ENCODE results near the gene CNTN5. TPM values are rescaled to one million over a fixed set of nuclear protein-coding genes. Genes with fewer than 3 reads are reported as not detected.

Gene CNTN5
- total and polyA plus RNA-seq, 10 of the 15 experiments (the other 5 are each of a cell fraction or from before 2014, with no cell fraction given): 0.01 TPM; not detected in 9

GRCh38 chr11:99531468-99531867 lies 510.7 kb downstream of the CNTN5 start:
- ChIA-PET SMC1A (ENCODE audit: uncharacterized antibody, unreplicated experiment) (no interaction called here), RAD21 (ENCODE audit: unreplicated experiment) (no interaction called here), CTCF (no interaction called here), POLR2A (no interaction called here)
- intact Hi-C loops (cut with micrococcal nuclease; ENCODE audit: unreplicated experiment): loop anchor here (10.0 kb wide), 1 partner anchor 203 kb away; no protein-coding TSS in a partner anchor
- Histone ChIP-seq H3K27ac (ENCODE audit: control insufficient read depth, insufficient read depth) (no peak overlapping the region), H3K4me1 (ENCODE audit: control insufficient read depth, insufficient read depth, low read length) (no peaks in the 10 kb centered on the region), H3K4me2 (ENCODE audit: control insufficient read depth, insufficient read depth) (no peak overlapping the region), H3K36me3 (ENCODE audit: control insufficient read depth in 2 of 2, insufficient read depth in 2 of 2, low read length in 1 of 2) (no peaks in the 10 kb centered on the region), H3K27me3 (replicated peaks in 1 of 2; ENCODE audit: control insufficient read depth in 2 of 2, insufficient read depth in 2 of 2, low read length in 1 of 2) (no peaks in the 10 kb centered on the region), H4K20me1 (ENCODE audit: control insufficient read depth, insufficient read depth) (no peaks in the 10 kb centered on the region), H3K79me2 (ENCODE audit: control insufficient read depth, insufficient read depth, low read length) (no peaks in the 10 kb centered on the region), H3K4me3 (no peak overlapping the region), H2AFZ (ENCODE audit: control insufficient read depth, low read depth, low read length) (no peak overlapping the region), H3K9me3 (replicated peaks; ENCODE audit: control insufficient read depth, insufficient read depth, low read length) (no peaks in the 10 kb centered on the region), H3K9ac (ENCODE audit: control insufficient read depth, insufficient read depth, low read length) (no peak overlapping the region)
- DNase-seq (ENCODE audit: low read depth, low spot score) (no peak), FAIRE-seq (no peak), ATAC-seq (no peak)
- in situ Hi-C loops (cut with MboI): no loop called here
- no TSS peak for BruUV-seq (replicated peaks)
- WGBS (ENCODE audit: insufficient coverage, insufficient replicate concordance, low lambda C conversion rate, missing lambda C conversion rate): 29% methylated on average over 13 of the region's 13 CpGs
- TF ChIP-seq TCF7 (IDR thresholded peaks at IDR 0.05; ENCODE audit: borderline replicate concordance): no peak
- no peak for TF ChIP-seq ZBTB33 (IDR thresholded peaks at IDR 0.05)
- TF ChIP-seq BMI1 (IDR thresholded peaks at IDR 0.05; ENCODE audit: borderline replicate concordance): no peak
- TF ChIP-seq IKZF1 (conservative IDR thresholded peaks at IDR 0.05): no peak
- TF ChIP-seq ZNF622 (IDR thresholded peaks at IDR 0.05): no peak
- TF ChIP-seq ZNF207 (IDR thresholded peaks at IDR 0.05; ENCODE audit: borderline replicate concordance): no peak
- no peak for TF ChIP-seq RUNX3 (IDR thresholded peaks at IDR 0.05; ENCODE audit: low read length)
- TF ChIP-seq, protein P1, sequence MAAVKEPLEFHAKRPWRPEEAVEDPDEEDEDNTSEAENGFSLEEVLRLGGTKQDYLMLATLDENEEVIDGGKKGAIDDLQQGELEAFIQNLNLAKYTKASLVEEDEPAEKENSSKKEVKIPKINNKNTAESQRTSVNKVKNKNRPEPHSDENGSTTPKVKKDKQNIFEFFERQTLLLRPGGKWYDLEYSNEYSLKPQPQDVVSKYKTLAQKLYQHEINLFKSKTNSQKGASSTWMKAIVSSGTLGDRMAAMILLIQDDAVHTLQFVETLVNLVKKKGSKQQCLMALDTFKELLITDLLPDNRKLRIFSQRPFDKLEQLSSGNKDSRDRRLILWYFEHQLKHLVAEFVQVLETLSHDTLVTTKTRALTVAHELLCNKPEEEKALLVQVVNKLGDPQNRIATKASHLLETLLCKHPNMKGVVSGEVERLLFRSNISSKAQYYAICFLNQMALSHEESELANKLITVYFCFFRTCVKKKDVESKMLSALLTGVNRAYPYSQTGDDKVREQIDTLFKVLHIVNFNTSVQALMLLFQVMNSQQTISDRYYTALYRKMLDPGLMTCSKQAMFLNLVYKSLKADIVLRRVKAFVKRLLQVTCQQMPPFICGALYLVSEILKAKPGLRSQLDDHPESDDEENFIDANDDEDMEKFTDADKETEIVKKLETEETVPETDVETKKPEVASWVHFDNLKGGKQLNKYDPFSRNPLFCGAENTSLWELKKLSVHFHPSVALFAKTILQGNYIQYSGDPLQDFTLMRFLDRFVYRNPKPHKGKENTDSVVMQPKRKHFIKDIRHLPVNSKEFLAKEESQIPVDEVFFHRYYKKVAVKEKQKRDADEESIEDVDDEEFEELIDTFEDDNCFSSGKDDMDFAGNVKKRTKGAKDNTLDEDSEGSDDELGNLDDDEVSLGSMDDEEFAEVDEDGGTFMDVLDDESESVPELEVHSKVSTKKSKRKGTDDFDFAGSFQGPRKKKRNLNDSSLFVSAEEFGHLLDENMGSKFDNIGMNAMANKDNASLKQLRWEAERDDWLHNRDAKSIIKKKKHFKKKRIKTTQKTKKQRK (IDR thresholded peaks at IDR 0.05; ENCODE audit: low read depth, low read length): no peak
- TF ChIP-seq, protein P2, sequence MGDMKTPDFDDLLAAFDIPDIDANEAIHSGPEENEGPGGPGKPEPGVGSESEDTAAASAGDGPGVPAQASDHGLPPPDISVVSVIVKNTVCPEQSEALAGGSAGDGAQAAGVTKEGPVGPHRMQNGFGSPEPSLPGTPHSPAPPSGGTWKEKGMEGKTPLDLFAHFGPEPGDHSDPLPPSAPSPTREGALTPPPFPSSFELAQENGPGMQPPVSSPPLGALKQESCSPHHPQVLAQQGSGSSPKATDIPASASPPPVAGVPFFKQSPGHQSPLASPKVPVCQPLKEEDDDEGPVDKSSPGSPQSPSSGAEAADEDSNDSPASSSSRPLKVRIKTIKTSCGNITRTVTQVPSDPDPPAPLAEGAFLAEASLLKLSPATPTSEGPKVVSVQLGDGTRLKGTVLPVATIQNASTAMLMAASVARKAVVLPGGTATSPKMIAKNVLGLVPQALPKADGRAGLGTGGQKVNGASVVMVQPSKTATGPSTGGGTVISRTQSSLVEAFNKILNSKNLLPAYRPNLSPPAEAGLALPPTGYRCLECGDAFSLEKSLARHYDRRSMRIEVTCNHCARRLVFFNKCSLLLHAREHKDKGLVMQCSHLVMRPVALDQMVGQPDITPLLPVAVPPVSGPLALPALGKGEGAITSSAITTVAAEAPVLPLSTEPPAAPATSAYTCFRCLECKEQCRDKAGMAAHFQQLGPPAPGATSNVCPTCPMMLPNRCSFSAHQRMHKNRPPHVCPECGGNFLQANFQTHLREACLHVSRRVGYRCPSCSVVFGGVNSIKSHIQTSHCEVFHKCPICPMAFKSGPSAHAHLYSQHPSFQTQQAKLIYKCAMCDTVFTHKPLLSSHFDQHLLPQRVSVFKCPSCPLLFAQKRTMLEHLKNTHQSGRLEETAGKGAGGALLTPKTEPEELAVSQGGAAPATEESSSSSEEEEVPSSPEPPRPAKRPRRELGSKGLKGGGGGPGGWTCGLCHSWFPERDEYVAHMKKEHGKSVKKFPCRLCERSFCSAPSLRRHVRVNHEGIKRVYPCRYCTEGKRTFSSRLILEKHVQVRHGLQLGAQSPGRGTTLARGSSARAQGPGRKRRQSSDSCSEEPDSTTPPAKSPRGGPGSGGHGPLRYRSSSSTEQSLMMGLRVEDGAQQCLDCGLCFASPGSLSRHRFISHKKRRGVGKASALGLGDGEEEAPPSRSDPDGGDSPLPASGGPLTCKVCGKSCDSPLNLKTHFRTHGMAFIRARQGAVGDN (IDR thresholded peaks at IDR 0.05): no peak
- TF ChIP-seq RELA (IDR thresholded peaks at IDR 0.05; ENCODE audit: borderline replicate concordance, partially characterized antibody): no peak
- TF ChIP-seq CBX5 (IDR thresholded peaks at IDR 0.05; ENCODE audit: low read depth): no peak
- TF ChIP-seq ZNF384 (IDR thresholded peaks at IDR 0.05; ENCODE audit: borderline replicate concordance, low read depth, low read length): no peak
- TF ChIP-seq TAF1 (IDR thresholded peaks at IDR 0.05; ENCODE audit: borderline replicate concordance, low read depth, low read length): no peak
- no peak for TF ChIP-seq PML (IDR thresholded peaks at IDR 0.05; ENCODE audit: low read length)
- no peak for TF ChIP-seq LARP7 (IDR thresholded peaks at IDR 0.05)
- TF ChIP-seq SRF (IDR thresholded peaks at IDR 0.05; ENCODE audit: low read depth in 2 of 2, low read length in 2 of 2): no peak
